A549 (cell line): Measurements from ENCODE around the gene FAM107A. TPM values are rescaled to one million over a fixed set of nuclear protein-coding genes. Genes with fewer than 3 reads are reported as not detected.

ENCODE experiments used
- ATAC-seq, 2 experiments: fragments of 200-7000 bp in 1 of 2; fragments of >200 bp in 1 of 2; cut with Nextera tagmentation in 1 of 2; cut with Tn5 transposase in 1 of 2; 3 replicates each; pipeline versions ENCODE4 v1.8.0 to v1.9.1; 2018 to 2020; ENCODE audit warnings: mild to moderate bottlenecking in 1 of 2, moderate library complexity in 1 of 2
- CTCF ChIA-PET: fragments of 300-600 bp; sonication (Branson Sonifier 250); formaldehyde crosslinking; extraction: SDS; loops from one replicate; lab custom pipeline; 2021; ENCODE audit warnings: antibody characterized with exemption, inconsistent platforms; lab: Yijun Ruan, JAX
- POLR2A ChIA-PET: fragments of 350-600 bp; formaldehyde crosslinking; extraction: SDS; loops from one replicate; lab custom pipeline; 2021; ENCODE audit warnings: antibody characterized with exemption, inconsistent platforms; lab: Yijun Ruan, JAX
- DNase-seq, 2 experiments: peaks; one replicate each; pipeline versions ENCODE4 v3.0.0 to v3.0.0-alpha.2; 2011 to 2016; ENCODE audit warnings: low read depth in 1 of 2, low spot score in 1 of 2
- FAIRE-seq: peaks from 2 replicates; lab custom pipeline; 2011; peaks lifted over from hg19 to GRCh38; lab: Jason Lieb, UNC
- H3K27ac ChIP-seq, 2 experiments: fragments of >200 bp; sonication (Bioruptor Twin); formaldehyde crosslinking; 3 replicates each; pipeline ENCODE4 v1.5.1; 2016 to 2017
- H3K4me1 ChIP-seq: fragments of >200 bp; sonication (Bioruptor Twin); formaldehyde crosslinking; 3 replicates; pipeline ENCODE4 v1.6.1; 2016
- H3K4me2 ChIP-seq: fragments of >200 bp; sonication (Bioruptor Twin); formaldehyde crosslinking; 3 replicates; pipeline ENCODE4 v1.6.1; 2016
- H3K4me3 ChIP-seq: fragments of >200 bp; sonication (Bioruptor Twin); formaldehyde crosslinking; 3 replicates; pipeline ENCODE4 v1.5.1; 2016
- H3K9me3 ChIP-seq: fragments of >200 bp; sonication (Bioruptor Twin); formaldehyde crosslinking; 3 replicates; pipeline ENCODE4 v1.6.1; 2016
- BHLHE40 ChIP-seq: IDR thresholded peaks from 2 replicates; pipeline ENCODE4 v1.6.1; 2012; ENCODE audit warnings: low read depth, low read length, inconsistent platforms
- CHD4 ChIP-seq: fragments of 200-600 bp; sonication (generic); IDR thresholded peaks from 2 replicates; pipeline ENCODE4 v1.6.1; 2016; ENCODE audit warnings: antibody characterized with exemption, mild to moderate bottlenecking, borderline replicate concordance
- EHF ChIP-seq: fragments of 250-450 bp; sonication (Bioruptor Pico); IDR thresholded peaks from 2 replicates; pipeline ENCODE4 v1.5.0; 2020; ENCODE audit warnings: mild to moderate bottlenecking
- ESRRA ChIP-seq: fragments of 150-350 bp; IDR thresholded peaks from 2 replicates; pipeline ENCODE4 v1.6.1; 2014; ENCODE audit warnings: mild to moderate bottlenecking, low read length, borderline replicate concordance
- FOSL2 ChIP-seq, 2 experiments: fragments of 450-650 bp in 1 of 2; fragments of >200 bp in 1 of 2; sonication (Bioruptor Twin) in 1 of 2; formaldehyde crosslinking; IDR thresholded peaks; 2 replicates each; pipeline versions ENCODE4 v1.5.0 to v1.6.1; 2016 to 2020; ENCODE audit warnings: mild to moderate bottlenecking in 1 of 2, moderate library complexity in 1 of 2
- FOXS1 ChIP-seq: fragments of 250-450 bp; sonication (Bioruptor Pico); IDR thresholded peaks from 2 replicates; pipeline ENCODE4 v1.5.0; 2020; ENCODE audit warnings: mild to moderate bottlenecking, moderate library complexity
- GATA3 ChIP-seq: IDR thresholded peaks from 2 replicates; pipeline ENCODE4 v1.6.1; 2012; ENCODE audit warnings: borderline replicate concordance
- HDAC2 ChIP-seq: fragments of 200-600 bp; sonication (generic); IDR thresholded peaks from 2 replicates; pipeline ENCODE4 v1.6.1; 2016
- HOXA7 ChIP-seq: fragments of 250-450 bp; sonication (Bioruptor Pico); IDR thresholded peaks from 2 replicates; pipeline ENCODE4 v1.5.0; 2020; ENCODE audit warnings: mild to moderate bottlenecking, moderate library complexity
- HOXB5 ChIP-seq: fragments of 250-450 bp; sonication (Bioruptor Pico); IDR thresholded peaks from 2 replicates; pipeline ENCODE4 v1.5.0; 2020; ENCODE audit warnings: mild to moderate bottlenecking, moderate library complexity
- KDM5A ChIP-seq: fragments of 200-600 bp; sonication (generic); IDR thresholded peaks from 2 replicates; pipeline ENCODE4 v1.6.1; 2016; ENCODE audit warnings: antibody characterized with exemption, mild to moderate bottlenecking
- MAFK ChIP-seq: fragments of 450-650 bp; IDR thresholded peaks from 2 replicates; pipeline ENCODE4 v1.6.1; 2014; ENCODE audit not compliant: partially characterized antibody
- MYC ChIP-seq: IDR thresholded peaks from 2 replicates; pipeline ENCODE4 v1.6.1; 2012; ENCODE audit warnings: mild to moderate bottlenecking, inconsistent platforms, low read length, improper control_type of control experiment, borderline replicate concordance
- RAD21 ChIP-seq, 2 experiments: fragments of >200 bp in 1 of 2; sonication (Bioruptor Twin) in 1 of 2; formaldehyde crosslinking in 1 of 2; IDR thresholded peaks in 1 of 2; conservative IDR thresholded peaks in 1 of 2; 2 replicates in 1 of 2; 3 replicates in 1 of 2; pipeline ENCODE4 v1.6.1; 2012 to 2018; ENCODE audit warnings: inconsistent platforms in 1 of 2
- RARB ChIP-seq: fragments of 250-450 bp; sonication (Bioruptor Pico); IDR thresholded peaks from 2 replicates; pipeline ENCODE4 v1.8.0; 2021; ENCODE audit warnings: mild to moderate bottlenecking, moderate library complexity
- RCOR1 ChIP-seq: fragments of 150-350 bp; IDR thresholded peaks from 2 replicates; pipeline ENCODE4 v1.6.1; 2014; ENCODE audit warnings: antibody characterized with exemption, low read length, low read depth
- SMC3 ChIP-seq: fragments of >200 bp; sonication (Bioruptor Twin); formaldehyde crosslinking; IDR thresholded peaks from 3 replicates; pipeline ENCODE4 v1.6.1; 2018; ENCODE audit warnings: inconsistent platforms
- TFCP2L1 ChIP-seq: fragments of 250-450 bp; sonication (Bioruptor Pico); IDR thresholded peaks from 2 replicates; pipeline ENCODE4 v1.5.0; 2021; ENCODE audit warnings: mild to moderate bottlenecking
- TP53 ChIP-seq: fragments of 250-450 bp; sonication (Bioruptor Pico); IDR thresholded peaks from 2 replicates; pipeline ENCODE4 v1.5.0; 2021; ENCODE audit warnings: mild to moderate bottlenecking, moderate library complexity
- ZNF302 ChIP-seq: fragments of 250-450 bp; sonication (Bioruptor Pico); IDR thresholded peaks from 2 replicates; pipeline ENCODE4 v1.9.0; 2021; ENCODE audit warnings: inconsistent platforms, mild to moderate bottlenecking, moderate library complexity
- WGBS: methylation state at CpG from one replicate; pipeline ENCODE4 v1.1.6; 2017; ENCODE audit errors: missing lambda C conversion rate; 5-methylcytosine and 5-hydroxymethylcytosine counted together
- polyA plus RNA-seq, 4 experiments: library from polyadenylated mRNA; depleted of rRNA in 3 of 4; stranded (reverse); fragments of >200 nt; fragmentation: RNase III in 1 of 4; extraction: RNeasy Plus Mini Kit Qiagen cat#74134 plus additional on column Dnase treatment in 1 of 4; gene quantifications; 2 replicates in 3 of 4; 3 replicates in 1 of 4; pipeline ENCODE4 v1.2.3, GENCODE V29; 2011 to 2017
- TF ChIP-seq, protein P1 (sequence below): fragments of 150-350 bp; IDR thresholded peaks from 2 replicates; pipeline ENCODE4 v1.6.1; 2014; ENCODE audit warnings: low read depth, mild to moderate bottlenecking, low read length
- TF ChIP-seq, protein P2 (sequence below): fragments of 200-600 bp; sonication (generic); IDR thresholded peaks from 2 replicates; pipeline ENCODE4 v1.6.1; 2016; ENCODE audit warnings: antibody characterized with exemption, mild to moderate bottlenecking, moderate library complexity

The FAM107A gene
- polyA plus RNA-seq, 2 of the 4 experiments (the other 2 are of a cell fraction): 0.04 TPM; not detected in 1

DNA sequence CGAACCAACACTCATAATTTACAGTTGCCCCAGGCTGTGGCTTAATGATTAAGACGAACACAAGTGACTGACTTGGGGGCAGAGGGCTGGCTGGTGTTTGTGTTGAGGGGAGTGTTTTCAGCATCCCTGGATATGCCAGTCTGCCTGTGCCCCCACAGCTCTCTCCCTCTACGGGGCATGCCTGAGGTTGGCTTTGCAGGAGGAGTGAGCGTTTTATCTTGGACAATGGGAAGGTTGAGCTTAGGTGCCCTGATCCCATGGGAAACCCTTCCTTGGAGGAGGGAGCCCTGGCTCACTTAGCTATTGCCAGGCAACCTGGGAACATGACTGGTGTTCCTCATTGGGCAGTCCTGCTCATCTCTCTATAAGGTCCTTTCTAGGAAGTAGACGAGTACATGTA lies 17.6 kb downstream of the FAM107A start:
- 86% methylated on average over 5 of the region's 5 CpGs for WGBS
- ChIA-PET CTCF (interaction anchor here (0.9 to 7.9 kb wide), 5 partner anchors 10 to 71 kb away, joined by 3 to 60 read pairs (median 3); no protein-coding TSS in a partner anchor), POLR2A (interaction anchor here (0.6 kb wide), 1 partner anchor 21 kb away, joined by 10 read pairs; no protein-coding TSS in a partner anchor)
- FAIRE-seq (no peak), ATAC-seq (no peak), DNase-seq (no peak)
- Histone ChIP-seq H3K9me3 (no peaks in the 10 kb centered on the region), H3K4me2 (no peak overlapping the region), H3K27ac (0 out of 6 replicates have a peak overlapping the region, but pooled peaks of 1 of the 2 experiments have one; percentile 48), H3K4me1 (peaks cover 25% of the 10 kb centered on the region), H3K4me3 (no peak overlapping the region)
- TF ChIP-seq SMC3 (no peak), RAD21 (conservative IDR thresholded peaks at IDR 0.05 in 1 of 2, IDR thresholded peaks at IDR 0.05 in 1 of 2) (no peak), GATA3 (no peak), ZNF302 (CRISPR knock-in tag) (no peak), BHLHE40 (no peak), RARB (CRISPR knock-in tag) (no peak), MAFK (no peak), HOXB5 (CRISPR knock-in tag) (no peak), KDM5A (no peak)
- TF ChIP-seq, protein P1, sequence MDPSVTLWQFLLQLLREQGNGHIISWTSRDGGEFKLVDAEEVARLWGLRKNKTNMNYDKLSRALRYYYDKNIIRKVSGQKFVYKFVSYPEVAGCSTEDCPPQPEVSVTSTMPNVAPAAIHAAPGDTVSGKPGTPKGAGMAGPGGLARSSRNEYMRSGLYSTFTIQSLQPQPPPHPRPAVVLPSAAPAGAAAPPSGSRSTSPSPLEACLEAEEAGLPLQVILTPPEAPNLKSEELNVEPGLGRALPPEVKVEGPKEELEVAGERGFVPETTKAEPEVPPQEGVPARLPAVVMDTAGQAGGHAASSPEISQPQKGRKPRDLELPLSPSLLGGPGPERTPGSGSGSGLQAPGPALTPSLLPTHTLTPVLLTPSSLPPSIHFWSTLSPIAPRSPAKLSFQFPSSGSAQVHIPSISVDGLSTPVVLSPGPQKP: no peak
- TF ChIP-seq, protein P2, sequence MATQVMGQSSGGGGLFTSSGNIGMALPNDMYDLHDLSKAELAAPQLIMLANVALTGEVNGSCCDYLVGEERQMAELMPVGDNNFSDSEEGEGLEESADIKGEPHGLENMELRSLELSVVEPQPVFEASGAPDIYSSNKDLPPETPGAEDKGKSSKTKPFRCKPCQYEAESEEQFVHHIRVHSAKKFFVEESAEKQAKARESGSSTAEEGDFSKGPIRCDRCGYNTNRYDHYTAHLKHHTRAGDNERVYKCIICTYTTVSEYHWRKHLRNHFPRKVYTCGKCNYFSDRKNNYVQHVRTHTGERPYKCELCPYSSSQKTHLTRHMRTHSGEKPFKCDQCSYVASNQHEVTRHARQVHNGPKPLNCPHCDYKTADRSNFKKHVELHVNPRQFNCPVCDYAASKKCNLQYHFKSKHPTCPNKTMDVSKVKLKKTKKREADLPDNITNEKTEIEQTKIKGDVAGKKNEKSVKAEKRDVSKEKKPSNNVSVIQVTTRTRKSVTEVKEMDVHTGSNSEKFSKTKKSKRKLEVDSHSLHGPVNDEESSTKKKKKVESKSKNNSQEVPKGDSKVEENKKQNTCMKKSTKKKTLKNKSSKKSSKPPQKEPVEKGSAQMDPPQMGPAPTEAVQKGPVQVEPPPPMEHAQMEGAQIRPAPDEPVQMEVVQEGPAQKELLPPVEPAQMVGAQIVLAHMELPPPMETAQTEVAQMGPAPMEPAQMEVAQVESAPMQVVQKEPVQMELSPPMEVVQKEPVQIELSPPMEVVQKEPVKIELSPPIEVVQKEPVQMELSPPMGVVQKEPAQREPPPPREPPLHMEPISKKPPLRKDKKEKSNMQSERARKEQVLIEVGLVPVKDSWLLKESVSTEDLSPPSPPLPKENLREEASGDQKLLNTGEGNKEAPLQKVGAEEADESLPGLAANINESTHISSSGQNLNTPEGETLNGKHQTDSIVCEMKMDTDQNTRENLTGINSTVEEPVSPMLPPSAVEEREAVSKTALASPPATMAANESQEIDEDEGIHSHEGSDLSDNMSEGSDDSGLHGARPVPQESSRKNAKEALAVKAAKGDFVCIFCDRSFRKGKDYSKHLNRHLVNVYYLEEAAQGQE: no peak

DNA sequence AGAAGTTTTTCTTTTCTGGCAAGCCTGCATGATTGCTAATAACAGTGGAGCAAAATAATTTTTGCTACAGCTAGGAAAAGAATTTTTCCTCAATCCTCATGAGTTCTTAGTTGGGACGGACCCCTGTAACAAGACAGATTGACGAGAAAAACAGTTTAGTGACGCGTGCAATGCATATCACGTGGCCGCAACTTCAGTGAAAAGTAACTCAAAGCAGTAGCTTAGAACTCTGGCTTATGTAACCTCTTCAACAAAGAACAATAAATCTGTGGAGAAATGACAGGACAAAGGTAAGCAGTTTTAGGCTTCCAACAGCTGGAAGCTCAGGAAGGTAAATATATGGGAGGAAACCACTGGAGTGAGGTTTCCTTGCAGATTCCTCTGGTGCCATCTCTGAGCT lies 19.7 kb downstream of the FAM107A start:
- Histone ChIP-seq H3K9me3 (no peaks in the 10 kb centered on the region), H3K4me1 (peaks cover 8% of the 10 kb centered on the region), H3K4me2 (no peak overlapping the region), H3K27ac (no peak overlapping the region), H3K4me3 (no peak overlapping the region)
- ChIA-PET CTCF (interaction anchor here (0.6 to 7.9 kb wide), 4 partner anchors 12 to 27 kb away, joined by 3 to 60 read pairs (median 4); no protein-coding TSS in a partner anchor), POLR2A (no interaction called here)
- WGBS: 96% methylated on average over 6 of the region's 6 CpGs
- DNase-seq (no peak), ATAC-seq (no peak), FAIRE-seq (no peak)
- TF ChIP-seq, protein P1: no peak
- TF ChIP-seq RAD21 (conservative IDR thresholded peaks at IDR 0.05 in 1 of 2, IDR thresholded peaks at IDR 0.05 in 1 of 2): no peak
- no peak for TF ChIP-seq ESRRA
- TF ChIP-seq FOSL2 (IDR thresholded peaks at IDR 0.05): no peak
- TF ChIP-seq FOSL2 (CRISPR knock-in tag; IDR thresholded peaks at IDR 0.05): no peak
- TF ChIP-seq RCOR1: no peak
- TF ChIP-seq HOXA7 (CRISPR knock-in tag): no peak
- TF ChIP-seq MYC: no peak
- no peak for TF ChIP-seq EHF (CRISPR knock-in tag)
- TF ChIP-seq TFCP2L1 (CRISPR knock-in tag): no peak
- TF ChIP-seq FOXS1 (CRISPR knock-in tag): no peak
- TF ChIP-seq TP53 (CRISPR knock-in tag): no peak
- TF ChIP-seq HDAC2: no peak
- no peak for TF ChIP-seq CHD4
